GM18870 (cell line): ENCODE measurements around the gene MEF2B.
A peak's percentile ranks its signal among the peaks of the same experiment; 100 is the strongest.
"Not testable (repeated sequence)": the region's sequence is repeated elsewhere in the genome, so short reads cannot be mapped to it uniquely, and the experiment has no call there.

Experiments
- ATAC-seq: cut with Tn5 transposase; IDR thresholded peaks from one replicate; pipeline ENCODE4 v1.9.1; 2021; ENCODE audit warnings: moderate library complexity; ENCODE audit not compliant: unreplicated experiment

Gene MEF2B

DNA sequence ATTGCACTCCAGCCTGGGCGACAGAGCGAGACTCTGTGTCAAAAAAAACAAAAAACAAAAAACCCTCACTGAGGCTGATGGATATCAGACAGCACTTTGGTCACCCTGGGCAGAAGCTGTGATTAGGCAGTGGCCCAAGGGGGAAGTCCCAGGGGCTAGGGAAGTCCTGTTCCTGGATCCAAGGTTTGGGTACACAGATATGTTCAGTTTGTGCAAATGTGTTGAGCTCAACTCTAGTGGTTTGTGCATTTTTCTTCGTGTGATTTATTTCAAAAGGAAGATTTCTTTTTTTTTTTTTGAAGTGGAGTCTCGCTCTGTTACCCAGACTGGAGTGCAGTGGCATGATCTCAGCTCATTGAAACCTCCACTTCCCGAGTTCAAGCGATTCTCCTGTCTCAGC lies 12.3 kb downstream of the MEF2B start:
- ATAC-seq = no peak

GRCh38 chr19:19155495-19156219 lies 14.4 kb downstream of the MEF2B start:
- no peak for ATAC-seq

- ATAC-seq = no peak
Measured at GRCh38 chr19:19154768-19155494, 15.1 kb downstream of the MEF2B start.

DNA sequence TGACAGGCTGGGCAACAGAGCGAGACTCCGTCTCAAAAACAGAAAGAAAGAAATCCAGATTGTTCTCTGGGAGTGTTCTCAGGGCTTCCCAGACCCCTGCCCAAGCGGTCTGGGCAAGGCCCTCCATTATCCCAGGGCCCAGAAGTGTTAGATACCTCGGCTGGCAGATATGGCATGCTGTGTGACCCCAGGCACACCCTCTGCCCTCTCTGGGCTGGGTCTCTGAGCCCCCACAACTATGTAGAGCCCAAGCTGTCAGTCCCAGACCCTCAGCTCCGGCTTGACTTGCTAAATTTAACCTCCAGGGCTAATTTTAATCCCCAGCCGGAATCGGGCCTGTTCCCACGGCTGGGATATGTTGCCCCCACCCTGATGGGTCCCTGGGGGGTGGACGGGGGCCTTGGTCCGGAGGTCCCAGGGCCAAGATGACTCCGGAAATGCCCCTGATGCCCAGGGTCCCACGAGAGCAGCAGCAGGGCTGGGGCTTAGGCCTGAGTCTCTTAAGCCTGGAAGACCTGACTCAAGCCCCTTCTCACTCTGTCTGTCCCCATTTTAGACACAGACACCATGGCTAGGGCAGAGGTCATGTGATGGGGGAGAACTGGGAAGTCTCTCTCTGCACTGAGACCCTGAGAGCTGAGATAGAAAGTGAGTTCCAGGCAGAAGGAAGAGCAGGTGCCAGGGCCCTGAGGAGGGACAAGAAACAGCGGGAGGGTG lies 17.2 kb downstream of the MEF2B start:
- no peak for ATAC-seq

GRCh38 chr19:19151418-19151817 lies 18.6 kb downstream of the MEF2B start:
- ATAC-seq = peak; percentile 42

DNA sequence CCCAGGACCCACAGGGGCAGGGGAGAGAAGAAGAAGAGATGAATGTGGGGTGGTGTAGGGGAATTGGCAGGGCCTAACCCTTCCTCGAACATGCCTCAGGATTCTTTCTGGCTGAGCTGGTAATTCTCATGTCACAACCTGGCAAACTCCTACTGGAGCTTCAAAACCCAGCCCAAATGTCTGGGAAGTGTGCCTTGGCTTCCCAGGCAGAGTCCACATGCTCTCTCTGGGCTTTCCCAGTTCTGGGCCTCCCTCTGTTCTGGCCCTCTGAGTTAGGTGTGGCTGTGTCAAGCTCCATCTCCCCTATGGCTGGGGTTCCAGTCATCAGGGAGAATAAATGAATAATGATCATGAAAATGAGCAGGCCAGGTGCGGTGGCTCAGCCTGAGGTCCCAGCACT lies 20.6 kb downstream of the MEF2B start:
- ATAC-seq = no peak

DNA sequence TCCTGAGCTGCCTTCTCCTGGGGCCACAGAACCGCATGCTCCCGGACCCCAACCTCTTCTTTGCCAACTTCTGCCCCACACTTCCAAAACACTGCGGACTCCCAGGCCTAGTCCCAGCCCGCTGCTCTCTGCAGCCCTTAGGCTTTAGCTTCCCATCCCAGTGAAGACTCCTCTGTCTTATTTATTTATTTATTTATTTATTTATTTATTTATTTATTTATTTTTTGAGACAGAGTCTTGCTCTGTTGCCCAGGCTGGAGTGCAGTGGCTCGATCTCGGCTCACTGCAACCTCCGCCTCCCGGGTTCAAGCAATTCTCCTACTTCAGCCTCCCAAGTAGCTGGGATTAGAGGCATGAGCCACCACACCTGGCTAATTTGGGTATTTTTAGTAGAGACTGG lies 21.6 kb downstream of the MEF2B start:
- not testable (repeated sequence) for ATAC-seq

- no peak for ATAC-seq
Measured at GRCh38 chr19:19147344-19147743, 22.7 kb downstream of the MEF2B start.

DNA sequence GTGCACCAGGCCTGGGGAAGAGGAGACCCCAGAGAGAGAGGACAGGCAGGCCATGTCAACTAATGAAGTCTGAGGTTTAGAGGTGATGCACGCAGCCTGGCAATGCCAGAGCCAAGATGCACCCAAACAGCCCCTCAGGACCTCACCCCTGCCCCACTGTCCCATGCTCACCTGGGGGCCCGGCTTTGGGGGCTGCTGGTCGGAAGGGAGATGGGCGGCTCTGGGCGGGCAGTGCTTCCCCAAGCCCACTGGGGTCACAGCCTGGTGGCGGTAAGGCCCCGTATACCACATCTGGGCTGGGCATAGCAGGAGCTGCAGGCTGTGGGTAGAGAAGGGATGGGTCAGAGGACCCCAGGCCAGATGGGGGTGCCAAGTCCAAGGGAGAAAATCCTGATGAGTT lies 23.2 kb downstream of the MEF2B start:
- no peak for ATAC-seq

DNA sequence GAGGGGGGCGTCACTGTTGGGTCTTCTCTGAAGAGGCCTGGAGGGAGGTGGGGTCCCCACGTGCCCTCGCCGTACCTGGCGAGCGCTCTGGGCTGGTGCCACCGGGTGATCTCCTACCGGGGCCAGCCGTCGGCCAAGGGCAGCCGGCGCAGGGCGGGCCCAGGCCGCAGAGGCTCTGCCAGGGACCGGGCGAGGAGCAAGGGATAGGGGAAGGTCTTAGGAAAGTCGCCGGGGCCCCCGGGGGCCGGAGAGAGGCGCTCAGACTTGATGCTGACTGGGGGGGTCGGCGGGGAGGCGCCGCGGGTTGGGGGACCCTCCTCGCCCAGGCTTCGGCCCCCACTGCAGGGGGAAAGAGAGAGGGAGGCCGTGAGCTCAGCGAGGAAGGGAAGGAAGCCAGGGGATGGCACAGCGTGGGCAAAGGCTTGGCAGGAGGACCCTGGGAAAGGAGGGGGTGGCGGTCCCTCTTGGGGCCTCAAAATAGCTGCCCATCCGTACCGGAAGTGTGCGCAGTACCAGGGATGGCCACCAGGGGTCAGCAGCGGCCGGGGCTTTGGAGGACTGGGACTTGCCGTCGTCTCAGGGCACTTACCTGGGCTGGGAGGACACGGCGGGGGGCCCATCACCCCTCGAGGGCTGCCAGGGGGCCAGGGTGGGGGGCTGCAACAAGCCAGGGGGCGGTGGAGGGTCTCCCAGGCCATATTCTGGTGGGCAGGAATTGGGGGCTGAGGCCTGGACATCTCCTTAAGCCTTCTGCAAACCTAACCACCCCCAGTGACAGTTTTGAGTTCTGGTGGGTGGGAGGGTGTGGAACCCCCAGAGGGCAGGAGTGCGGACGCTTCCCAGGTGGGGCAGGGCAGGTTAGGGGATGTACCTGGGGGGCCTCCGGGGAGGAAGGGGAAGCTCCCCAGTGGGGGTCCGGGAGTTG lies 24.1 kb downstream of the MEF2B start:
- ATAC-seq = no peak

GRCh38 chr19:19145281-19145680 lies 24.8 kb downstream of the MEF2B start:
- no peak for ATAC-seq

DNA sequence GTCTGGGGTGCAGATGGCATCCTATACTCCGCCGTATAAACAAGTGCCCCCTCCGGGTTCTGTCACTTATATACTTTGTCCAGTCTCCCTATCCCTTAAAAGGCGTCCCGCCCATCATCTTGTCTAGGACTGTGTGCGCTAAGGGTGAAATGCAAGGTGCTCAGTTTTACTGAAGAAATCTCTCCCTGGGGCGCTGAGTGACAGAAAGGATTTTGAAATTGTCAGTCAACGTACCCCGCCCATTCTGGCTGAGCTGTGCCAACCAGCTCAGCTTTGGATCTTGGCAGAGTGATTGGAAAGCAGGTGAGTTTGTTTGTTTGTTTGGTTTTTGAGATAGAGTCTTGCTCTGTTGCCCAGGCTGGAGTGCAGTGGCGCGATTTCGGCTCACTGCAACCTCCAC lies 27.7 kb downstream of the MEF2B start:
- no peak for ATAC-seq

DNA sequence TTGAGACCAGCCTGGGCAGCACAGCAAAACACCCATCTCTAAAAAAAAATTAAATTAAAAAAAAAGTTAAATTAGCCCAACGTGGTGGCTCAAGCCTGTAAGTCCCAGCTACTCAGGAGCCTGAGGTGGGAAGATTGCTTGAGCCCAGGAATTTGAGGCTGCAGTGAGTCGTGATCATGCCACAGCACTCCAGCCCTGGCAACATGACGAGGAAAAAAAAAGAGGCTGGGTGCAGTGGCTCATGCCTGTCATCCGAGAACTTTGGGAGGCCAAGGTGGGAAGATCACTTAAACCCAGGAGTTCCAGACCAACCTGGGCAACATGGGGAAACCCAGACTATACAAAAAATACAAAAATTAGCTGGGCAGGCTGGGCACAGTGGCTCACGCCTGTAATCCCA lies 29.6 kb downstream of the MEF2B start:
- ATAC-seq = no peak

DNA sequence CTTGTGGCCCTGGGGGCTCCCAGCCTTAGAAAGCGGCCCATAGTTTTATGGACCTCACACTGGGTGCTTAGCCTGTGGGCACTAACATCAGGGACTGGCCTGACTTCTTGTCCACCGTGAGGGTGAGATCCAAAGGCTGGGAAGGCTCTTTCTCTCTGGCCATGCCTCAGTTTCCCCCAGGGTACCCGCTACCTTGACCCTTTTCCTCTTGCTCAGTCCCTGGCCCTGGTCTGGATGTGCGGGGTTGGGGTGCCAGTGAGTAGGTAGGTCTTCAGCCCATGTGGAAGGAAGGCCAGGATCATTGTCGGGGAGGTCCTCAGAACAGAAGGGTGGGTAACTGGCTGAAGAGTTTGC lies 30.2 kb downstream of the MEF2B start:
- no peak for ATAC-seq

DNA sequence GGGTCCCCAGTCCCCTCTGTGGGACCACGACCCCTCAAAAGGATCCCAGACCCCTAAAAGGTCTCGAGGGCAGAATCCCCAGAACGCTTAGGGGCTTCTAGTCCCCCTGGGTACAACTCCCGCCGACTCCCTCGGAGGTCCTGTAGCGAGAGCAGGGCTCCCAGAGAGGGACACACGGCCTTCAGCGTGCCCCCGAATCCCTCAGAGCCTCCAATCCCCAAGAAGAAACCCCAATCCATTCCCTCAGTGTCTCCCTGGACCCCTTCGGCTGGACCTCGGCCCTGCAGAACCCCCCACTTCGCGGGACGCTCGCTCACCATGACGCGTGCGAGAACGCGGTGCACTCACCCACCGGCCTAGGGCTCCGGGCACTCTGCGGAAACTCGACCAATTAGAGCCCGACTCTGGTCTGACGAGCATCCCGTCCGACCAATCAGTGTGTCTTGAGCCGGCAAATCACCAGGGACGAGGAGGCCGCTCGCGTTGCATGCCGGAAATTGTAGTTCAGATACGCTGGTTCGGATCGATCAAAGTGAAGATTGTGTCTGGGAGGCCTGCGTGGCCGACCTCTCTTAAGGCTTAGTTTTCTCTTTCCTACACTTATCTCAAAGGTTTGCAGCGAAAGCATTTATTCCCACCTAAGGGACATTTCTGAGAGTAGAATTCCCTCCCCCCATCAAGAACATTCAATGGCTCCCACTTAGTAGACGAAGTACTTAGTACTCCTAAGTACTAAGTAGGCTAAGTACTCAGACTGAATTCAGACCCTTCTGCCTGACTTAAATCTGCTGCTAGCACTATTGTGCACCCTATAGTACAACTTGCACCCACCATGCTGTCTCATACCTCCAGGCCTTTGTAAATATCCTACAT lies 31.7 kb downstream of the MEF2B start, which contains the start of gene TMEM161A:
Gene TMEM161A (minus strand): TSS at position 370 of the 873 bp plus-strand sequence. CDS start 50 bp downstream, at position 320.
- peak; percentile 92 for ATAC-seq

- no peak for ATAC-seq
Measured at GRCh38 chr19:19137556-19138108, 32.4 kb downstream of the MEF2B start.

- ATAC-seq = not testable (repeated sequence)
Measured at GRCh38 chr19:19135713-19136112, 34.4 kb downstream of the MEF2B start.

DNA sequence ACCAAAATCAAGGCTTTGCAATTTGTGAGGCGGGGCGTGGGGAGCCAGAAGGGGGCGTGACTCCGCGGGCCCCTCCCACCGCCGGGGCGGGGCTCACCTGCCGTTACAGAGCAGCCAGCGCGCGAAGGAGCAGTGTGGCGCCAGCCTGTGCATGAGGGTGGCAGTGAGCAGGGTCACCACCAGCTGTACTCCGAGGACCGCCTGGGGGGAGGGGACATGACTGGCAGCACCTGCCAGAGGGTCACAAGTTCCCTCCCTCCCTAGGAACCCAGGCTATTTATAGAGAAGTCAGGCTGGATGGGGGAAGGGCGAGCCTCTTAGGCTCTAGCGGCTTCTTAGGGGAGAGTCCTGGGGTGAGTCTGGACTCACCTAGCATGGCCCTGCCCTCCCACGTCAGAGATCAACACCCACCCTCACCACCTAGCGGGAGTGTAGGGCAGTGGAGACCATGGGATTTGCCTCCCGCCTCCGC lies 35.3 kb downstream of the MEF2B start:
- no peak for ATAC-seq

- ATAC-seq = no peak
Measured at GRCh38 chr19:19133985-19134384, 36.1 kb downstream of the MEF2B start.
